IMR-90 (cell line): ENCODE data around the gene RAB11FIP3. TPM values are rescaled to one million over a fixed set of nuclear protein-coding genes. Genes with fewer than 3 reads are reported as not detected.

ENCODE experiments used
- ATAC-seq: fragments of 200-7000 bp; cut with Tn5 transposase; 2 replicates; pipeline ENCODE4 v1.9.1; 2020; ENCODE audit warnings: low read depth, mild to moderate bottlenecking, moderate library complexity
- BruUV-seq: library from RNA; stranded (reverse); fragments of 400-500 nt; replicated peaks from 2 replicates; lab custom pipeline; 2021; lab: Mats Ljungman, UMichigan
- CTCF ChIA-PET: fragments of 300-600 bp; formaldehyde crosslinking; extraction: SDS; loops from one replicate; lab custom pipeline; 2021; ENCODE audit warnings: antibody characterized with exemption; lab: Yijun Ruan, JAX
- POLR2A ChIA-PET: fragments of 300-600 bp; sonication (Branson Sonifier 250); formaldehyde crosslinking; loops from one replicate; lab custom pipeline; 2022; ENCODE audit warnings: antibody characterized with exemption; ENCODE audit not compliant: unreplicated experiment; lab: Charles Lee
- DNase-seq: peaks from one replicate; pipeline ENCODE4 v3.0.0; 2013
- H2AFZ ChIP-seq: replicated peaks from 2 replicates; pipeline ENCODE3; 2013; ENCODE audit warnings: low read length, mild to moderate bottlenecking; ENCODE audit not compliant: poor library complexity
- H2AK5ac ChIP-seq: 2 replicates; pipeline ENCODE4 v1.6.1; 2013; ENCODE audit warnings: low read depth, low read length, inconsistent platforms
- H2AK9ac ChIP-seq: replicated peaks from 2 replicates; pipeline ENCODE3; 2013; ENCODE audit warnings: mild to moderate bottlenecking, low read depth, low read length, moderate library complexity; ENCODE audit not compliant: poor library complexity
- H2BK120ac ChIP-seq: 2 replicates; pipeline ENCODE4 v1.6.1; 2013; ENCODE audit warnings: low read depth, low read length, inconsistent platforms
- H2BK15ac ChIP-seq: 3 replicates; pipeline ENCODE4 v1.6.1; 2013; ENCODE audit warnings: low read depth, low read length, inconsistent platforms
- H2BK20ac ChIP-seq: 2 replicates; pipeline ENCODE4 v1.6.1; 2013; ENCODE audit warnings: low read depth, mild to moderate bottlenecking, inconsistent platforms, low read length, moderate library complexity
- H2BK5ac ChIP-seq: 2 replicates; pipeline ENCODE4 v1.6.1; 2013; ENCODE audit warnings: mild to moderate bottlenecking, low read depth, low read length, inconsistent platforms; ENCODE audit not compliant: poor library complexity, severe bottlenecking
- H3K14ac ChIP-seq: replicated peaks from 2 replicates; pipeline ENCODE4 v1.6.1; 2013; ENCODE audit warnings: low read depth, low read length, inconsistent platforms
- H3K18ac ChIP-seq: 2 replicates; pipeline ENCODE4 v1.6.1; 2013; ENCODE audit warnings: low read depth, low read length, control low read depth
- H3K23ac ChIP-seq: 2 replicates; pipeline ENCODE4 v1.6.1; 2013; ENCODE audit warnings: low read depth, low read length, inconsistent platforms
- H3K27ac ChIP-seq: 2 replicates; pipeline ENCODE4 v1.5.1; 2013; ENCODE audit warnings: mild to moderate bottlenecking, control low read depth, low read length; ENCODE audit not compliant: insufficient read depth
- H3K27me3 ChIP-seq: 2 replicates; pipeline ENCODE4 v1.6.1; 2013; ENCODE audit warnings: low read length; ENCODE audit not compliant: control insufficient read depth, insufficient read depth
- H3K36me3 ChIP-seq: 2 replicates; pipeline ENCODE4 v1.6.1; 2013; ENCODE audit warnings: low read length, mixed read lengths; ENCODE audit not compliant: control insufficient read depth, insufficient read depth
- H3K4ac ChIP-seq: 2 replicates; pipeline ENCODE4 v1.6.1; 2013; ENCODE audit warnings: low read depth, low read length, inconsistent platforms
- H3K4me1 ChIP-seq: 2 replicates; pipeline ENCODE4 v1.6.1; 2013; ENCODE audit warnings: low read length, mixed read lengths; ENCODE audit not compliant: control insufficient read depth, insufficient read depth
- H3K4me2 ChIP-seq: 2 replicates; pipeline ENCODE4 v1.6.1; 2013; ENCODE audit warnings: low read depth, mild to moderate bottlenecking, control low read depth, low read length, moderate library complexity
- H3K4me3 ChIP-seq: 2 replicates; pipeline ENCODE4 v1.5.1; 2013; ENCODE audit warnings: low read depth, mild to moderate bottlenecking, control low read depth, low read length, moderate library complexity; ENCODE audit not compliant: insufficient read depth
- H3K56ac ChIP-seq: 2 replicates; pipeline ENCODE4 v1.6.1; 2013; ENCODE audit warnings: low read length, inconsistent platforms; ENCODE audit not compliant: insufficient read depth; ENCODE audit errors: extremely low read depth
- H3K79me1 ChIP-seq, 2 experiments: 2 replicates each; pipeline ENCODE4 v1.6.1; 2013; ENCODE audit warnings: low read length in 2 of 2, inconsistent platforms in 1 of 2, low read depth in 1 of 2
- H3K9ac ChIP-seq: 2 replicates; pipeline ENCODE4 v1.6.1; 2013; ENCODE audit warnings: low read depth, low read length, control low read depth
- H3K9me1 ChIP-seq: 2 replicates; pipeline ENCODE4 v1.6.1; 2013; ENCODE audit warnings: low read length, inconsistent platforms; ENCODE audit not compliant: insufficient read depth
- H3K9me3 ChIP-seq: 2 replicates; pipeline ENCODE4 v1.6.1; 2013; ENCODE audit warnings: low read length; ENCODE audit not compliant: control insufficient read depth, insufficient read depth
- H4K20me1 ChIP-seq: 2 replicates; pipeline ENCODE4 v1.6.1; 2013; ENCODE audit warnings: low read length, inconsistent platforms; ENCODE audit not compliant: insufficient read depth
- H4K5ac ChIP-seq: 2 replicates; pipeline ENCODE4 v1.6.1; 2013; ENCODE audit warnings: mild to moderate bottlenecking, low read depth, low read length, control low read depth
- H4K8ac ChIP-seq, 2 experiments: 2 replicates each; pipeline ENCODE4 v1.6.1; 2013; ENCODE audit warnings: low read depth in 2 of 2, low read length in 2 of 2, control low read depth in 1 of 2, inconsistent platforms in 1 of 2
- H4K91ac ChIP-seq: 2 replicates; pipeline ENCODE4 v1.6.1; 2013; ENCODE audit warnings: low read depth, low read length, inconsistent platforms; ENCODE audit not compliant: insufficient read depth
- BHLHE40 ChIP-seq: fragments of 150-350 bp; IDR thresholded peaks from 2 replicates; pipeline ENCODE4 v1.6.1; 2016; ENCODE audit warnings: mild to moderate bottlenecking, low read depth, low read length
- CEBPB ChIP-seq: IDR thresholded peaks from 2 replicates; pipeline ENCODE4 v1.6.1; 2012; ENCODE audit warnings: low read depth, low read length, improper control_type of control experiment
- CHD1 ChIP-seq: IDR thresholded peaks from 2 replicates; pipeline ENCODE4 v1.6.1; 2012; ENCODE audit warnings: low read depth, low read length, improper control_type of control experiment
- CTCF ChIP-seq: conservative IDR thresholded peaks from 2 replicates; pipeline ENCODE4 v1.5.1; 2012; ENCODE audit warnings: mild to moderate bottlenecking, low read depth, low read length, improper control_type of control experiment
- ELK1 ChIP-seq: fragments of 150-350 bp; IDR thresholded peaks from 2 replicates; pipeline ENCODE4 v1.6.1; 2016; ENCODE audit warnings: low read depth, mild to moderate bottlenecking, low read length, moderate library complexity, borderline replicate concordance
- FOS ChIP-seq: fragments of 150-350 bp; IDR thresholded peaks from 2 replicates; pipeline ENCODE4 v1.6.1; 2016; ENCODE audit warnings: low read depth, low read length
- MAFK ChIP-seq: IDR thresholded peaks from 2 replicates; pipeline ENCODE4 v1.6.1; 2012; ENCODE audit warnings: low read depth, low read length, improper control_type of control experiment
- MAZ ChIP-seq: IDR thresholded peaks from 2 replicates; pipeline ENCODE4 v1.6.1; 2012; ENCODE audit warnings: low read depth, mild to moderate bottlenecking, low read length, improper control_type of control experiment, moderate library complexity, borderline replicate concordance
- MXI1 ChIP-seq: IDR thresholded peaks from 2 replicates; pipeline ENCODE4 v1.6.1; 2012; ENCODE audit warnings: low read depth, mild to moderate bottlenecking, low read length, moderate library complexity, borderline replicate concordance
- NFE2L2 ChIP-seq: fragments of 150-350 bp; IDR thresholded peaks from 2 replicates; pipeline ENCODE4 v1.6.1; 2016; ENCODE audit warnings: low read depth, mild to moderate bottlenecking, low read length
- POLR2A ChIP-seq: IDR thresholded peaks from 2 replicates; pipeline ENCODE4 v1.6.1; 2012; ENCODE audit warnings: mild to moderate bottlenecking, low read depth, low read length
- RAD21 ChIP-seq: IDR thresholded peaks from 2 replicates; pipeline ENCODE4 v1.6.1; 2012; ENCODE audit warnings: low read length, improper control_type of control experiment
- RCOR1 ChIP-seq: IDR thresholded peaks from 2 replicates; pipeline ENCODE4 v1.6.1; 2012; ENCODE audit warnings: mild to moderate bottlenecking, low read length, improper control_type of control experiment; ENCODE audit not compliant: insufficient replicate concordance
- SMC3 ChIP-seq: fragments of 150-350 bp; IDR thresholded peaks from 2 replicates; pipeline ENCODE4 v1.6.1; 2016; ENCODE audit warnings: low read depth, mild to moderate bottlenecking, antibody characterized with exemption, low read length, moderate library complexity
- WGBS, 2 experiments: methylation state at CpG; one replicate each; pipeline versions ENCODE4 v1.1.5 to v1.1.7; 2013; ENCODE audit warnings: missing lambda C conversion rate in 2 of 2; ENCODE audit not compliant: insufficient read length in 1 of 2; ENCODE audit errors: extremely low coverage in 2 of 2; 5-methylcytosine and 5-hydroxymethylcytosine counted together
- dilution Hi-C: fragments of 300-500 bp; cut with HindIII; formaldehyde crosslinking; loops from one replicate; pipeline ENCODE4 v1.14.3; 2018; ENCODE audit warnings: low sequenced_read_pairs; ENCODE audit not compliant: unreplicated experiment
- in situ Hi-C: fragments of 300-500 bp; cut with MboI; formaldehyde crosslinking; loops from 3 replicates; pipeline ENCODE4 v1.14.3; 2019; ENCODE audit warnings: low sequenced_read_pairs, inconsistent platforms, mixed read lengths
- intact Hi-C: fragments of 100-400 bp; cut with micrococcal nuclease; formaldehyde crosslinking; loops from 2 replicates; pipeline ENCODE4 v1.10.0; 2022
- polyA plus RNA-seq, 3 experiments: library from polyadenylated mRNA; depleted of rRNA; stranded (reverse); fragments of >200 nt; gene quantifications; 2 replicates each; pipeline ENCODE4 v1.2.3, GENCODE V29; 2012; ENCODE audit warnings: low replicate concordance in 1 of 3
- total RNA-seq: library from RNA; depleted of rRNA; stranded (reverse); fragments of >200 nt; gene quantifications from 2 replicates; pipeline ENCODE4 v1.2.3, GENCODE V29; 2012
- TF ChIP-seq, protein P1 (sequence below): fragments of 150-350 bp; IDR thresholded peaks from 2 replicates; pipeline ENCODE4 v1.6.1; 2017; ENCODE audit warnings: mild to moderate bottlenecking, antibody characterized with exemption, low read length, low read depth

RAB11FIP3 gene
- total and polyA plus RNA-seq, 2 of the 4 experiments (the other 2 are of a cell fraction), result 7.5 to 22.5 TPM

DNA sequence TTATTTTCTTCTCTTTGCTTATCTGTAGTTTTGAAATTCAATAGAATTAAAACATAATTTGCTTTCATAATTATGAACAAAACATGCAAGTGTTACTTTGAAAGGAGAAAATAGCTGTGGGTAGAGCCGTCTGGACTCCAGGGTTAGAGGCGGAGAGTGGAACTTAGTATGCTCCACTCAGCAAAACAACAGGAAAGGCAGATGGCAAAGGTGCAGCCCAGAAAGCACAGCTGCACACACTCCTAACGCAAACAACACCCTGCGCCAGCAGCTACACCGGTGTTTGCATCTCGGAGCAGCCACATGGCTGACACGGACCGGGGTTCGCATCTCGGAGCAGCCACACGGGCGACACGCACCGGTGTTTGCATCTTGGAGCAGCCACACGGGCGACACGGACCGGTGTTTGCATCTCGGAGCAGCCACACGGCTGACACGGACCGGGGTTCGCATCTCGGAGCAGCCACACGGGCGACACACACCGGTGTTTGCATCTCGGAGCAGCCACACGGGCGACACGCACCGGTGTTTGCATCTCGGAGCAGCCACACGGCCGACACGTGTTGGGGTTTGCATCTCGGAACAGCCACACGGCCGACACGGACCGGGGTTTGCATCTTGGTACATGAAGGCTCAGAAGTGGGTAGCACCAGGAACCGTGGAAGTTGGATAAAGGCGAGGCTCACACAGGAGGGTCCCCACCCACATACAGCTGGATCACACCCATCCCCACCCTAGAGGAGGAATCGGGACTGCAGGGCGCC is 89.9 kb downstream of the RAB11FIP3 start:
- H3K56ac ChIP-seq, result no peak overlapping the region
- no peaks in the 10 kb centered on the region for H3K27me3 ChIP-seq
- no TSS peak for BruUV-seq
- no peak overlapping the region for H4K5ac ChIP-seq
- H4K20me1 ChIP-seq, result no peaks in the 10 kb centered on the region; the same call in 1 of the 2 replicates
- no peak overlapping the region for H3K4me2 ChIP-seq
- H2BK5ac ChIP-seq, result no peak overlapping the region
- peaks cover 39% of the 10 kb centered on the region for H3K36me3 ChIP-seq
- no peak overlapping the region for H3K23ac ChIP-seq
- H2BK120ac ChIP-seq, result no peak overlapping the region
- intact Hi-C loops, result no loop called here
- no peaks in the 10 kb centered on the region for H3K4me1 ChIP-seq
- no peak for ATAC-seq
- in situ Hi-C loops, result no loop called here
- H3K14ac ChIP-seq, result no peak overlapping the region
- H2BK20ac ChIP-seq, result no peak overlapping the region
- no peak overlapping the region for H2AK5ac ChIP-seq
- dilution Hi-C loops, result no loop called here
- no peak overlapping the region for H2BK15ac ChIP-seq
- DNase-seq, result no peak
- H2AFZ ChIP-seq, result no peak overlapping the region
- ChIA-PET CTCF (no interaction called here), POLR2A (no interaction called here)
- whole genome bisulfite sequencing, 2 experiments, result 96% methylated on average over 36 of the region's 45 CpGs; no CpG with 5 or more reads in 1 of the 2 experiments
- H4K91ac ChIP-seq, result no peak overlapping the region
- H3K9me3 ChIP-seq, result no peaks in the 10 kb centered on the region
- H3K4ac ChIP-seq, result no peak overlapping the region
- no peak overlapping the region for H3K4me3 ChIP-seq
- H3K18ac ChIP-seq, result no peak overlapping the region
- no peak overlapping the region for H4K8ac ChIP-seq
- H3K9ac ChIP-seq, result no peak overlapping the region
- 0 out of 4 replicates have a peak, but pooled peaks cover 0 to 4% of the 10 kb centered on the region in 2 experiments for H3K79me1 ChIP-seq
- H2AK9ac ChIP-seq, result no peak overlapping the region
- no peak overlapping the region for H3K27ac ChIP-seq
- 0 out of 2 replicates have a peak, but pooled peaks cover 2% of the 10 kb centered on the region for H3K9me1 ChIP-seq
- TF ChIP-seq MAZ, result no peak
- no peak for TF ChIP-seq FOS
- TF ChIP-seq, protein P1, sequence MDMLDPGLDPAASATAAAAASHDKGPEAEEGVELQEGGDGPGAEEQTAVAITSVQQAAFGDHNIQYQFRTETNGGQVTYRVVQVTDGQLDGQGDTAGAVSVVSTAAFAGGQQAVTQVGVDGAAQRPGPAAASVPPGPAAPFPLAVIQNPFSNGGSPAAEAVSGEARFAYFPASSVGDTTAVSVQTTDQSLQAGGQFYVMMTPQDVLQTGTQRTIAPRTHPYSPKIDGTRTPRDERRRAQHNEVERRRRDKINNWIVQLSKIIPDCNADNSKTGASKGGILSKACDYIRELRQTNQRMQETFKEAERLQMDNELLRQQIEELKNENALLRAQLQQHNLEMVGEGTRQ, result no peak
- no peak for TF ChIP-seq SMC3
- TF ChIP-seq POLR2A, result no peak
- no peak for TF ChIP-seq MAFK
- no peak for TF ChIP-seq CHD1
- TF ChIP-seq RCOR1, result no peak
- no peak for TF ChIP-seq MXI1
- TF ChIP-seq CEBPB, result no peak
- TF ChIP-seq NFE2L2, result no peak
- TF ChIP-seq ELK1, result no peak
- no peak for TF ChIP-seq RAD21
- no peak for TF ChIP-seq CTCF
- no peak for TF ChIP-seq BHLHE40
